ENCODE results near the gene GTF2H2C.
"Not testable (repeated sequence)": the region's sequence is repeated elsewhere in the genome, so short reads cannot be mapped to it uniquely, and the experiment has no call there.

Gene GTF2H2C

GRCh38 chr5:69566172-69566571, 6.2 kb downstream of the GTF2H2C start:
- not testable (repeated sequence) for DNase-seq (ENCODE audit: low read depth, low spot score)

DNA sequence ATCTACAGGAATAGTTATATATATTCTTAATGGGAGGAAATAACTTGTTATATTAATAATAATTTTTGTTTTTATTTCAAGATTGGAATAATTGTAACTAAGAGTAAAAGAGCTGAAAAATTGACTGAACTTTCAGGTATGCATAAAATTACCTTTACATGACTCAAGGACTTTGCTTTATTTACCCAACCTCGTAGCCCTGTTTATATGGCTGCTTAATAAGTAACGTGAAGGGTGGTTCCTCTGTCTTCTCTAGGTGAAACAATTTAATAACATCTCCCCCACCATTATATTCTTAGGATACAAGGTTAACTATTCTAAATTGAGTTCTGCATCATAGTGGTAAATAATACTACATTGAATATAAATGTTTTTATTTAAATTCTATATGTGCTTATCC, 8.1 kb downstream of the GTF2H2C start:
- not testable (repeated sequence) for DNase-seq (ENCODE audit: low read depth, low spot score)

GRCh38 chr5:69583356-69583755, 23.4 kb downstream of the GTF2H2C start:
- DNase-seq (ENCODE audit: low read depth, low spot score): not testable (repeated sequence)

GRCh38 chr5:69596114-69596840, 36.3 kb downstream of the GTF2H2C start:
- DNase-seq (ENCODE audit: low read depth, low spot score): not testable (repeated sequence)

- DNase-seq (ENCODE audit: low read depth, low spot score): not testable (repeated sequence)
These were observed 42.0 kb downstream of the GTF2H2C start for GRCh38 chr5:69601947-69602346.

- DNase-seq (ENCODE audit: low read depth, low spot score): not testable (repeated sequence)
These were observed 46.8 kb downstream of the GTF2H2C start for GRCh38 chr5:69606839-69607238.

GRCh38 chr5:69607750-69608149, 47.8 kb downstream of the GTF2H2C start:
- DNase-seq (ENCODE audit: low read depth, low spot score): not testable (repeated sequence)

- DNase-seq (ENCODE audit: low read depth, low spot score): not testable (repeated sequence)
These were observed 49.0 kb downstream of the GTF2H2C start for GRCh38 chr5:69608861-69609496.

GRCh38 chr5:69614843-69615242, 54.9 kb downstream of the GTF2H2C start:
- DNase-seq (ENCODE audit: low read depth, low spot score): not testable (repeated sequence)

- not testable (repeated sequence) for DNase-seq (ENCODE audit: low read depth, low spot score)
These were observed 71.9 kb downstream of the GTF2H2C start for GRCh38 chr5:69631879-69632278.

All from astrocyte of the hippocampus (primary cell).